HG03575 (cell line): ENCODE measurements around the gene UQCRQ.
A peak's percentile ranks its signal among the peaks of the same experiment; 100 is the strongest.

Experiments
- ATAC-seq: cut with Tn5 transposase; IDR thresholded peaks from one replicate; pipeline ENCODE4 v1.9.1; 2021; ENCODE audit not compliant: unreplicated experiment, insufficient number of reproducible peaks, low FRiP score; ENCODE audit errors: extremely low read depth

UQCRQ gene

GRCh38 chr5:132866342-132867045 lies at the start of gene UQCRQ, which contains the start of gene GDF9:
Gene UQCRQ, plus strand, starts transcription at chr5:132866642. Its CDS starts 240 bp downstream, at chr5:132866882.
Gene GDF9, minus strand, starts transcription at chr5:132866469. Its CDS starts 1,936 bp downstream, at chr5:132864533.
- ATAC-seq = peak; percentile 96

- ATAC-seq = no peak
Observed at GRCh38 chr5:132817011-132817410, 49.4 kb upstream of the UQCRQ start.

GRCh38 chr5:132819468-132819867 lies 47.0 kb upstream of the UQCRQ start:
- ATAC-seq = no peak

DNA sequence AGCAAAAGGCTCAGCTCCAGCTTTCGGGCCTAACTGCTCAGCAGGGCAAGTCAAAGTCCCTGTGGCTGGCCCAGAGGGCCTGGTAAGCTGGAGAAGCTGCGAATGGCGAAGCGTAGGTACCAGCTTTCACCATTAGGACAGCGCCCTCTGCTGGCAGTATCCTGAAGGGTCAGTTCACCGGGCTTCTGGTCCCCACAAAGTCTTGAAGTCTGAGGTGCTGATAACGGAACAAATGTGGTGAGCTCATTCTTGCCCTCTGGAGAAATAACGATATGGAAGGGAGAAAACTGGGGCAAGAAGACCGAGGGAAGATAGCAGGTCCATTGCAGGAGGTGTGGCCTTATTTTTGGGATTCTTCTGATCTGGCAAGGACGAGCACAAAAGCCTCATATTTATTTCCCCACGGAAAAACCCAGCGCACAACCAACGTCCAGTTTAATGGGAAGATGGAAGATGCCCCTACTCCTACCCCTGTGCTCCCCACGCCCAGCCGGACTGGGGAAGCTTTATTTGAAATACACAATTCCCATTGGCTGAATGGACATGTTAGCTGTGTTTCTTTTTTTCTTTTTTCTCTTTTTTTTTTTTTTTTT lies 46.2 kb upstream of the UQCRQ start:
- no peak for ATAC-seq

DNA sequence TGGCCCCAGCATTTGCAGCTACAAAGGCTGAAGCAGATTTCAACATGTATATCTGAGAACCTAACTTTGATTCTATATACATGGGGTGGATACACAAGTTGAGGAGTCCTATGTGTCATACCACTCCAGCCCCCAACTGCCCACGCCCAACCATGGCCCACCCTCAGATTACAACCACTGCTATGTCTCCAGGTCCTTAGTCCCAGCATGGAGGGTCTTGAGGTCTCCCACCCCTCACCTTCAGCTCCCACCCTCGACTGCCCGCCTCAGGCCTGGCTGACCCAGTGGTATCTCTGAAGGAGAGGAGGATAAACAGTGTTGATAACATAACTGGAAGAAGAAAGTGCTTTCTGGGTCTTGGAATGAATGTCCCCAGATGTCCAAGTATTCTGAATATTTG lies 45.1 kb upstream of the UQCRQ start:
- no peak for ATAC-seq

- ATAC-seq = no peak
Observed at GRCh38 chr5:132821791-132822190, 44.7 kb upstream of the UQCRQ start.

- no peak for ATAC-seq
Observed at GRCh38 chr5:132822650-132823480, 43.6 kb upstream of the UQCRQ start.

DNA sequence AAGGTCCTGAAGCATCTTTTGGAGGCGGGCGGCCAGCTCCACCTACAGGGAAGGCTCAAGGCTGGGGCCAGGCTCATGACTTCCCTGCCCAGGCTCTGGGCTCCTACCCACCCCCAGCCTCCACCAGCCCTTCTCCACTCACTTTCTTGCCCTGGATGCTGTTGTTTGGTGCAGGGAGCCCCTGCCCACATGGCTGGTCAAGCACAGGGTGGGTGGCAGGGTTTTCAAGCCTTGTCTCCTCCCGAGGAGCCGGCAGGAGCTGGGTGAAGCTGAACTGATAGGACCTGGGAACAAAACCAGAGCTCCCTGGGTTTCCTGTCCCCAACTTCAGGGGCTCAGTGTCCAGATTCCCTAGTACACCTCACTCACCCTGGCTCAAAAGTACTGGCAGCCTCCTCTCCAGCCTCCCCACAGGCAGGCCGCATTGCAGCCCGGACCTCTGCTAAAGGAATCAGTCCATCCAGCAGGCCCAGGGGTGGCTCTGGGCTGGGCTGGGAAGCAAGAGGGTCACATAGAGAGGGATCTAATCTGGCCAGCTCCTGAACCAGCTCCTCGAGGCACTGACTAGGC lies 42.9 kb upstream of the UQCRQ start:
- ATAC-seq = no peak

DNA sequence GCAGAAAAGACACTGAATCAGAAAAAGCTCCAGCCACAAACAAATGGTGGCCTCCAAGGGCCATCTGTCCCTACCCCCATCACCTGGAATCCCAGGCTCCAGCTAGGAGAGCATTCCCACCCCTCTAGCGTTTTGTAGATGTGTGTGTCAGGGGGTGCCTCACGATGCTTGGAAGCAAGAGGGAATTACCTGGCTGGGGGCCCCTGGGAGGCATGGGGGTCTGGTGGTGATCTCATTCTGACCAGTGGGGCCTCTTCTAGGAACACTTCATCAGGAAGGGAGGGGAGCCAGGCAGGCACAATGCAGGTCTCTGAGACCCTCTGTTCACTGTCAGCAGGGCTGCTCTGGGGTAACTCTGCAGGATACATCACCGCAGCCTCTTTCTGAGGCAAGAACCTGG lies 42.0 kb upstream of the UQCRQ start:
- no peak for ATAC-seq

DNA sequence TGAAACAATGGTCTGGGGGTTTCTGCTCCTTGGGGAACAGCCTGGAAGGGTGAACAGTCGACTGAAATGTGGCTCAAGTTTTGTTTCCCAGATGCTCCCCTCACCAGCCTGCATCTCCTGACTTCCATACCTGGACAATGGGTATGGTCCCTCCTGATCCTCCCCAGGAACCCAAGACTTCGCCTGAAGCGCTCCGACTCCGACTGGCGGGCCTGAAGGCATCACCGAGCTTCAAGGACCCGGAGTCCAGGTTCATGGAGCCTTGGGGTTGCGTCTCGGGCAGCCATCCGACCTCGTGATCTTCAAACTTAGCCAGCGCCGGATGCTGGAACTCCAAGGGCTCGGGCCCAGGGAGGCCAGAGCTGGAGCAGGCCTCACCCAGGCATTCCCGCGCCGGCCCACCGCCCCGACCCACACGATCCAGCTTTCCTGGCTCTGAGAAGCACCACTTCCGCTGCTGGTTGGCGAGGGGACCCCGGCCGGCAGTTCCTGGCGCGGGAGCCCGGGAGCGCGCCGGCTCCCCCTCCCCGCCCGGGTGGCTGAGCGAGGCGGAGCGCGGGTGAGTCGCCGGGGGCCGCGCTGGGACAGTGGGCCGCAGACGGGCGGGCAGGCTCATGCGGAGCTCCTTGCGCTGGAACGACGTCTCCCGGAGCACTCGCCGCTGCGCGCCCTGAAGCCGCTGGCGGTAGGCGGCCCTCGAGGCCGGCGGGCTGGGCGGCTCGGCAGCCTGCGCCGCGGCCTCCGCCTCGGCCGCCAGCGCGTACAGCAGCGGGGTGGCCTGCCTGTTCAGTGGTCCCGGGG lies 41.2 kb upstream of the UQCRQ start:
- ATAC-seq = no peak

GRCh38 chr5:132825834-132826391 lies 40.5 kb upstream of the UQCRQ start:
- ATAC-seq = no peak

DNA sequence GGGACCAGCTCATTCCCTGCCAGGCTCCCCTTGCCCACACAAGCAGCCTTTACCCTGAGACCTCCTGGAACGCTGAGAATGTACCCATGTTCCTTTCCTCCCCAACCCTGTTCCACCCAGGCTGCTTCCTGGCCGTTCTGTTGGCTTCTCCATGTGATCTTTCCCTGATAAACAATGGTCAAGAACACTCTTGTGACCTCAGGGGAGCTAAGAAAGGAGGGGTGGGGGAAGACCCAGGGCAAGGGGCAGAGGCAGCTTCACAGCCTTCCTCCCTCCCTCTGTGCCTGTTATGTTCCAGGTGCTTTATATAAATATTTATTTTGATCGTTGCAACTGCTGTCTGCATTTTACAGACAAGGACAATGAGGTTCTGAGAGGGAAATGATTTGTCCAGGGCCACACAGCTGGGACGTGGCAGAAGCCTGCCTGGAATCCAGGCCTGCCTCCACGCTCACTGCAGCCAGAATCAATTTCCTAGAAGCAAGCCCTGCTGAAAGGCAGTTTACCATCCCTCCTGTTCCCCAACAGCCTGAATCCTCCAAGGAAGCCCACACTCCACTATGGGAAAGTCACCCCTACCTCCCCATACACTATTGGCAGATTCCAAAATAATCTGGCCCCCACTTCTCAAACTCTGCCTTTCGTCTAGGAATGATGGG lies 39.9 kb upstream of the UQCRQ start:
- ATAC-seq = no peak

DNA sequence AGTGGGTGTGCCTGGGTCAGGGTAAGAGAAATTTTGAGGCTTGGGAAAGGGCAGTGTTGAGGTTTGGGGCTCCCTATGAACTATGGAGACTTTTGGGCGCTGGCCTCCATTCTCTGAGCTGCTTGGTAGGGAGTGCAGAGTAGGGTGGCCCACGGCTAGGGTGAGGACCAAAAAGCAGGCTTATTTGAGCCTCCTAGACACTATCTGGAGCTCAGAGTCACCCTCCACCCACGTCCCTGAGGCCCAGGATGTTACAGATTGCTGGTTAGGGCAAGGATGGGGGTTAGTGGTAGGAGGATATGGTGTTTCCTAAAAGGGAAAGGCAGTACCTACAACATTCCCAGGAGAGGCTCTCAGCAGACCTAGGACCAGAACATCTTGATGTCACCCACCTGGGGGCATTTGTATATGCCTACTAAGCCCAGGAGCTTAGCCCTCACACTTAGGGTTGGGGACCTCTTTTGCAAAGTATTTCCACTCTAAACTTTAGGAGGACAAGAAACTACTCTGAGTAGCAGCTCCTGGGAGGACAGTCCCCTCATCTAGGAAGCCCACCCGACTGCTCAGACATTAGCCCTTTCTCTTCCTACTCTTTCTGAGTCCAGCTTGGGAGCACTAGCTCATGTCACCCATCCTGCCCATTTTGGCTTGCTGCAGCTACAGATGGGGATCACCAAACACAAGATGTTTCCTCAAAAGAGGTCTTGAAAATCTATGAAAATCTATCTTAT lies 38.3 kb upstream of the UQCRQ start:
- no peak for ATAC-seq

DNA sequence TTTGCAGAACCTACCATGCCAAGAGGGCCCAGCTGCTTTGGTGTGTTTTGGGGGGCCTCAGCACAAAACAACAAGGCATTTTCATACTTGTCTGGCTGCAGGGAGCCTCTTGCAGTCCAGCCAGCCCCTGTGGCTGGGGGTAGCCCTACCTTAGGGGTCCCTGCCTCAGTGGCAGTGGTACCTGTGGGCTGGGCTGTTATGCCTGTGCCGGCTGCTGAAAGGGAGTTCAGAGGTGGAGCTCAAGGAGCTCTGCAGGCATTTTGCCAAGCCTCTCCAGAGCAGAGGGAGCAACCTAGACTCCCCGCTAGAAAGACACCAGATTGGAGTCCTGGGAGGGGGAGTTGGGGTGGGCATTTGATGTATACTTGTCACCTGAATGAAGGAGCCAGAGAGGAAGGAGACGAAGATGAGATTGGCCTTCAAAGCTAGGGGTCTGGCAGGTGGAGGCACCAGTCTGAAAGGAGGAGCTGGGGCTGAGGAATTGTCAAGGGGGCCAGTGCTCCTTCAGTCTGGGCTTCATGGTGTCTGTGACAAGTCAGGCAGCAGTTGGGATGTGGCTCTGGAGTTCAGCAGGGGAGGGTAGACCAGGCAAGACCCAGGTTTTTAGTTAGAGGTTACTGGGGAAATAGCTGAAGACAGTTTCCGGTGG lies 37.5 kb upstream of the UQCRQ start:
- no peak for ATAC-seq

GRCh38 chr5:132829742-132830435 lies 36.6 kb upstream of the UQCRQ start:
- no peak for ATAC-seq

GRCh38 chr5:132830436-132831094 lies 35.9 kb upstream of the UQCRQ start, which contains the start of gene SHROOM1:
Gene SHROOM1, minus strand, starts transcription at chr5:132830647. Its CDS starts 4,507 bp downstream, at chr5:132826140.
- ATAC-seq = no peak
